ENCODE data around the gene DET1.
"Not testable (repeated sequence)": the region's sequence is repeated elsewhere in the genome, so short reads cannot be mapped to it uniquely, and the experiment has no call there.

DET1 gene

DNA sequence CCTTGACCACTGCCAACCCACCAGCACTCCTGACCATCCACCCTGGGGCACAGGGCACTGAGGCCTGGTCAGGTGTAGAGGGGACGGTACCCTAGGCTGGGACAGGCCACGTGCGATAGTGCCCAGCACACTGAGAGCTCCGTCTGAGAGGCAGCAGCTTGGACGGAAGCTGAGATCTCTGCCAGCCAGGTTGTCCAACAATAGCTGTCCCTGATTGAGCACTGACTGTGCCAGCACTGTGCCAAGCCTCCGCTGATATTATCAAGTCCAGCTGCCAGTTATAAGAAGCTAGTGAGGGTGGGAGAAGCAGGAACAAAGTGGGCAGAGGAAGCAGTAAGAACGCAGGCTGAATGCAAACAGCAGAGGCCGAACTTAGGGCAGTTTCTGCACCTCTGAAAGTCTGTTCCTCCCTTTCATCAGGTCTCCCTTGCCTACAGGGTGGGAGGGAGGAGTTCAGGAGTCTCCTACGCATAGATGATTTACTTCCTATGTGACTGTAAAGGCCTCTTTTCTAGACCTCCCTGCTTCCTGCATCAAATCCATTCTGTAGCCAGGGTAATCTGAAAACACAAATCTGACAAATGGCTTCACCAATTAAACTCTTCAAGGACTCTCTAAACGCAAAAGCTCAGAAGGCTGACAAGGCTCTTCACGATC is 49.2 kb downstream of the DET1 start:
- no peak for DNase-seq (ENCODE audit: low read depth in 2 of 2)

DNA sequence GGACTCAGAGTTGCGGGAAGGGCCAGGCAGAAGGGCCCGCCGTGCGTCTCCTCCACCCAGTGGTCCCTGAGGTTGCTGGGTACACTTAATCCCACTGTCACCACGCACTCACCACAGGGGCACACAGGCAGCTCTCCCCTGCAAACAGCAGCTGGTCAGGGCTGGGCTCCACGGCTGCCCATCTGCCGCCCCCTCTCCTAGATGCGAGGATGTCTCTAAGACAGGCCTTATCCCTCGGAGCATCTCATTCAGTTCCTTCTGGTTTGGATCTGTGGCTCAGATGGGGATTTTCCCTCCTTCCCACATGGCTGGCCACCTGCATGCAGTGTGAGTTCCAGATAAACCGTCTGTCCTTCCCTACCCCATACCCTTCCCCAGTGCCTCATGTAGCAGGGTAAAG is 52.6 kb downstream of the DET1 start:
- DNase-seq (ENCODE audit: low read depth in 2 of 2) = no peak

DNA sequence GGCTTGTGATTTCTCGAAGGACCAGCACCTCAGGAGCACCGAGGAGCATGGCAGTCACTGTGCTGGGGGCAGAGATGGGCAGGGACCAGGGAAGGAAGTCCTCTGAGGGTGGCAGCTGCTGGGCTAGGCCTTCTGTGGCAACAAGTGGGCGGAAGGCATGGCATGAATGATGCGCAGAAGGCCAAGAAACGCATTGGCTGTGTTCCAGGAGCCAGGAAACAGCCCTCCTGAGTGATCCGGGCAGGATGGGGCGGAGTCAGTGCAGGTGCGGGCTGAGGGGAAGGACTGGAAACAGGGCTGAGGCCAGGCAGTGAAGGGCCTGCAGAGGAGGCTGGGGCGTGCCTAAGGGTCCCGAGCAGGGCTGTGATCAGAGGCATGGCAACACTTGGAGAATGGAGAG is 55.3 kb downstream of the DET1 start:
- no peak for DNase-seq (ENCODE audit: low read depth in 2 of 2)

DNA sequence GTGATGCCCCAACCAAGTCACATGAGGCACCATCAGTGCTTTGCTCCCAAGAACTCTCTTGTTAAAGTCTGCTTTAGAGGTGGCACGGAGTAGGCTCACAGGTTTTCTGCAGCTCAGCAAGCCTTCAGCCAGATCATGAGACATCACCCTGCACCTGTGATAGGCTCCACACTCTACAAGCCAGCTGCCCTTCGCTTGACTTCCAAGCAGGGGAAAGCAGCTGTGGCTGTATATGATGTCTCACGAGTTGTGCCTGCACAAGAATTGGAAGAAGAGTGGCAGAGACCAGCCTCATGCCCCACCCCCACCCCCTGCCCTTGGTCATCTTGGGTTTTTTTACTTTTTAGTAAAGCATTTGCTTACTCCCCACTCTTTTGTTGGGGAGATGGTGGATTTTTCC is 56.4 kb downstream of the DET1 start:
- no peak for DNase-seq (ENCODE audit: low read depth in 2 of 2)

DNA sequence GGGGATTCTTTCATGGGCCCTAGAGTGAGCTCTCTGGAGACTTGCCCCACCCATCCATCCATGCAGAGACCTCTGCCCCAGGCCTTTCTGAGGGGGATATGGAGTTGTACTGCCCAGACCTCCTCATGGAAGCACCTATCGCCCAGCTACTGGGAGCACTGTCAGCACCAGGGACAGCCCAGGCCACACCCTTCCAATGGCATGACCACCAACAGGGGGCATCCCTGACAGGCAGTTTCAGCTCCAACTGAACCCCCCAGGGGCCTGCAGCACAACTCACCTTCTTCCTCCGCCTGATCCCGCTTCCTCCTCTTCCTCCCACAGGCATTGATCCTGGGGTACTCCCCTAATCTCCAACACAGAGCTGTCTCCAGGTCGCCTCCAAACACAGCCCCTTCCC is 57.2 kb downstream of the DET1 start:
- no peak for DNase-seq (ENCODE audit: low read depth in 2 of 2)

DNA sequence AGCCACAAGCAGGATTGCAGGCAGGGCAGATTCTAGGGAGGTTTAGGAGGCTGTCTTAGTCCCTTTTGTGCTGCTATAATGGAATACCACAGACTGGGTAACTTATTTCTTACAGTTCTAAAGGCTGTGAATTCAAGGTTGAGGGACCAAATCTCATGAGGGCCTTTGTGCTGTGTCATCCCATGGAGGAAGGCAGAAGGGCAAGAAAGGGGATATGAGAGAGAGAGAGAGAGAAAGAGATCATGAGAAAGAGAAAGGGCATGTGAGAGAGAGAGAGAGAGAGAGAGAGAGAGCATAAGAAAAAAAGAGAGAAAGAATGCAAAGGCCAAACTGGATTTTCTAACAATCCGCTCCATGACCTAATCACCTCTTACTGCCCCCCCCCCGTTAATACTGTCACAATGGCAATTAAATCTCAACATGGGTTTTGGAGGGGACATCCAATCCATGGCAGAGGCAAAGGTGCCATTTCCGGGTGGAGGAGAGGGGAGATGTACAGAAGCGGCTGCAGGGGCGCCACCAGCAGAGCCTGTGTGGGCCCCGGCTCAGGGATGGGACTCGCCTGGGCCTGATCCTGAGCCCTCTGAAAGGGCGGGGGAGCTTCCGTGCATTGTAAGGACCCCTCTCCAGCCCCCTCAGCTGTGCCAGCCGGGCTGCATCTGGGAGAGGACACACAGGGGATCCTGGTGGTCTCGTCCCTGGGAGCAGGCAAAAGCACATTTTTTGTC is 58.5 kb downstream of the DET1 start:
- no peak for DNase-seq (ENCODE audit: low read depth in 2 of 2)

DNA sequence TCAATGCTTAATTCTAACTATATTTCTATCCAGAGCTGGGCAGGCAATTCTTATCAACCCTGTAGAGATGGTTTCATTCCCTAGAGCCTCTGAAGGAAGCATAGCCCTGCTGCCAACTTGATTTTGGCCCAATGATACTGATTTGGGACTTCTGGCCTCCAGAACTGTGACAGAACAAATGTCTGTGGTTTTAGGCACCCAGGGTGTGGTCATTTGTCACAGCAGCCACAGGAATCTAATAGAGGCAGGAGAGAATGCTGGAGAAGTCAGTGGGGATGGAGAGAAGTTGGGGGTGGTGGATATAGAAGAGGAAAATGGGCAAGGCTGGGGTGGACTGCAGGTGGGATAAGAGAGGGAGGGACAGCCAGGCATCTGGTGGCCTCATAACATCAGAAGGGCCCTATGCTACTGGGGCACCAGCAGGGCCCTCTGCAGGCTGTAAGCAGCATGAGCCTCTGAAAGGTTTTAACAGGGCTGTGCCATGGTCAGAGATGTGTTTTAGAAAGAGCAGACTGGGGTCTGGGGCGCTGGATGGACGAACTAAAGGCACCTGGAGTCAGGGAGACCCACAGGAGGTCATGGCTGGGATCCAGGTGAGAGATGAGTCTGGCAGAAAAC is 59.2 kb downstream of the DET1 start:
- DNase-seq (ENCODE audit: low read depth in 2 of 2) = no peak

DNA sequence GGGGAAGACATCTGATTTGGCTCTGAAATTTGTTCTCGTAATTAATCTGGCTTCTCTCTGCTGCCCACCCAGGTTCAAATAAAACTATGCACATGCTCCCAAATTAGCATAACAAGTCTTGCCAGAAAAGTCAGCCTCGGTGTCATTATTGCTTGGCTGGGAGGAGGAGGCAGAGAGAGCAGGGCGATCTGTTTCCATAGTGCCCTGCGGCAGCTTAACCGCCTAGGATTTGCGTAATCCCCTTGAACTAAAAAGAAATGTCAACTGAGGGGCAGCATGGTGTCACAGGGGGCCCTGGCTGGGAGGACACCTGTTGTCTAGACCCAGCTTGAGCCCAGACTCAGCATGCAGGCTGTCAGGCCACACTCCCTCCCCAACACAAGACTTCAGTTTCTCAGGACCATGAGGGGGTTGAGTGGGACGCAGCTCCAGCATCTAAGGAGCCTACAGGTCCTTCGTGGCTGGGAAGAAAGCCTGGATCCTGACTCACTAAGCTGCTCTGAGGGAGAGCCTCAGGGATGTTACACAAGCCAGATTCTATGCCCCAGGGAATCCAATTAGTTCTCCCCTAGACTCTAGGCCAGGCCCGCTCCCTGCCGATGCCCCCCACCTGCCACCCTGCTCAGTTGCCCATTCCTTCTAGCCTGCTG is 61.7 kb downstream of the DET1 start:
- no peak for DNase-seq (ENCODE audit: low read depth in 2 of 2)

DNA sequence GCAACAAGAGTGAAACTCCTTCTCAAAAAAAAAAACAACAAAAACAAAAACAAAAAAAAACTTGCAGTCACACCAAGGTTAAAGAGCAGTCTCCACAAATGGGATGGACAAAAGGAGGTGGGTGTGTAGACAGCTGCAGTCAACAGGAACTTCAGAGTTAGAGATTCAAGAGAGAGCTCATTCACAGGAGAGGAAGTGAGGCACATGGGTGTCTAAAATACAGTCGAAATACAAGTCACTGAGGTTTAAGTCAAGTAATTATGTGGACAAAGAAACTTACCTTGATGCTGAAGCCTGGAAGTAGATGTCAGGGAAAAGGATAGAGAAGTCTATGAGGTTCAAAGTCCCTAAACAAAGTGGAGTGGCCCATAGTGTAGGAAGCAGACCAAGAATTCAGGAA is 64.2 kb downstream of the DET1 start:
- DNase-seq (ENCODE audit: low read depth in 2 of 2) = no peak

DNA sequence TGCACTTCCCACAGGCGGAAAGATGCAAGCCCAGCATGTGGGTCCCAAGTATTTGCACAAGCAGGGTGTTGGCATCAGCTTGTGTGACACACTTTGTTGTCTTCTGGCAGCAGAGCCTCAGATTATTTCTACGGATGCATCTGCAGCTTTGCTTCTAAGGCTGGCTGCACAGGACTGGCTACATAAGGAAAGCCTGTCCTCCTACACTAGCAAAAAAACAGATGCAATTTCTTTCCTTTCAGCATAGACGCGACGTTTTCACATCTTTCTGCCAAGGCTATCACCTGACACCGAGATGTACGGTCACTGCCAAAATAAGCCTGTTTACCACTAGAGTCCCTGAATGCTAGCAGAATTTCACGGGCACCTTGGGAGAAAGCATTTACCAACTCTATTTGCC is 65.5 kb downstream of the DET1 start:
- DNase-seq (ENCODE audit: low read depth in 2 of 2) = no peak

DNA sequence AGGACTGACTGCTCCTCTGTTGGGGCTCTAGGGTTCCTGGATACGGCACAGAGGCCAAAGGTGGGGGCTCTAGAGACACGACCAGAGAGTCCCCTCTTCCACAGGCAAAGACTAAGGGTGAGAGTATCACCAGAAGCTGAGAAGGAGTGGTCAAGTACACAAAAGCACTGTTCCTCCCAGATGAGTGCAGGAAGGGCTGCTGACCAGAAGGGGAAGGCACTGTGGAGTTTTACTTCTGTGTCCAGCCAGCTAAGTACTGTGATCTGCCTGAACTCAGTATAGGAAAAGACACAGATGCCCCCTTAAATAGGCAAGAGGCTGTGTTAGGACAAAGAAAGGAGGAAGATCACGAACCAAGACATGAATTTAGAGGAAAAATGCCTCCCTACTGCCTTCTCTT is 67.3 kb downstream of the DET1 start:
- DNase-seq (ENCODE audit: low read depth in 2 of 2) = no peak

DNA sequence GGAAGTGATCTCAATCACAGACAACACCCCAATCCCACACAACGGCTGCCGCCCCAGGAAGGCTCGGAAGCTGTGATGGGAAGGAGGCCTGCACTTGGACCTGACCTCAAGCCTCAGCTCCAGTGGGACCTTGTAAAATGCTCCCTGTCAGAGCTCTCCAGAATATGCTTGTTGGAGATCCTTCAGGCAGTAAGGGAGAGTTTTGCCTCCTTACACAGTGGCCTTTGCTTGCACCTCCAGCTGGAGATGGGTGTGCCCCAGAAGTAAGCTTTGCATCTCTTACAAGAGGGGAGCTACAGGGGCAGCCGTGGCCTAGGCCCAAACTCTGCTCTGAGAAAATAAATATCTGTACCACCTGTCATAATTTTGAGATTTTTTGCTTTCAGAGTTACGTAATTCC is 68.6 kb downstream of the DET1 start:
- no peak for DNase-seq (ENCODE audit: low read depth in 2 of 2)

DNA sequence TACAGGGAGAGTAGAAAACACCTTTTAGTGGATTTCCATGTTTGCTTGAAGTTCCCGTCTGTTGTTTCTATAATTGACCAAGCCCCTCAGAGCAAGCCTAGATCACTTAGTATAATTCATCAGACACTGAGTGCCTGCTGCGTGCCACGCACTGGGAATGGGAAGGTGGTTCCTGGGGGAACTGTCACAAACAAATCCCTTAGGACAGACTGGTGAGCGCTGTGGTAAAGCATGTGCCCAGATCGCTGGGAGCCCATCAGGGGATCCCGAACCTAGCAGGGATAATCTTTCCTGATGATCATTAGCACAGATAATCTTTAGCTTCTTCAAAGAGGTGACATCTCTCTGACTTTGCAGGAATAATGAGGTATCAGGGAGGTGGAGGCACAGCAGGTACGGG is 69.4 kb downstream of the DET1 start:
- DNase-seq (ENCODE audit: low read depth in 2 of 2) = no peak

DNA sequence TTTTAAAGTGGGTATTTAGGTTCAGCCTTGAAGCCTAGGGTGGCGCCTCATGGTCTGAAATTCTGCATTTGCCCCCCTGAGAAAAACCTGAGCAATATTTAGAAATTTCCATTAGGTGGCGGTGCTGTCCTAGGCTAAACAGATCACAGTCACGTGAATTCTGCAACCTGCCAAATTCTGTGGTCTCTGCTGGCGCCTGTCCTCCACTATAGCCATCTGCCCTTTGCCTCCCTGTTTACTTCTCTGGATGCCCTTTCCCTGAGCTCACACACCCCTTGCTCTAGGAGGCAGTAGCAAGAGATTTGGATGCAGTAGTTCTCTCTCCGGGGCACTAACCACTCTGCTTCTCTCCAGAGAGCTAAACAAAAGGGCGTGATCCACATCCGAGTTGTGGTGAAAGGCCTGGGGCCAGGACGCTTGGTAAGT is 69.8 kb downstream of the DET1 start:
- DNase-seq (ENCODE audit: low read depth in 2 of 2) = no peak

DNA sequence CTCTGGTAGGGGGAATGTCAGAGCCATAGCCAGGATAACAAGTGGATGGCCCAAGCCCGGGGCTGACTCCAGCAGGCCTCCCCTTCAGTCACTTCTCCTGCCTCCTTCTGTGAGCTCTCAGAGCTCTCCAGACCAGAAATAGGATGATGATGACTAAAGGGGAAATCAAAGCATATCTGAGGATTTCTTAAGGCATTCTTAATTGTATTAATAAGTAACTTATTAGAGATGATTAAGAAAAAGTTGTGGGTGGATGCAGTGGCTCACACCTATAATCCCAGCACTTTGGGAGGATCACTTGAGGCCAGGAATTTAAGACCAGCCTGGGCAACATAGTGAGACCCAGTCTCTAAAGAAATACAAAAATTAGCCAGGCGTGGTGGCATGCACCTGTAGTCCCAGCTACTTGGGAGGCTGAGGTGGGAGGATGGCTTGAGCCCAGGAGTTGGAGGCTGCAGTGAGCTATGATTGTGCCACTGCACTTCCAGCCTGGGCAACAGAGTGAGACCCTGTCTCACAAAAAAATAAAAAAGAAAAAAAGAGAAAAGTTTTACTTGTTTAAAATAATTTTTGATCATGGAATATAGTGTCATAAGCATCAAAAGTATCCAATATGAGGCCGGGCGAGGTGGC is 72.7 kb downstream of the DET1 start:
- not testable (repeated sequence) for DNase-seq (ENCODE audit: low read depth in 2 of 2)

DNA sequence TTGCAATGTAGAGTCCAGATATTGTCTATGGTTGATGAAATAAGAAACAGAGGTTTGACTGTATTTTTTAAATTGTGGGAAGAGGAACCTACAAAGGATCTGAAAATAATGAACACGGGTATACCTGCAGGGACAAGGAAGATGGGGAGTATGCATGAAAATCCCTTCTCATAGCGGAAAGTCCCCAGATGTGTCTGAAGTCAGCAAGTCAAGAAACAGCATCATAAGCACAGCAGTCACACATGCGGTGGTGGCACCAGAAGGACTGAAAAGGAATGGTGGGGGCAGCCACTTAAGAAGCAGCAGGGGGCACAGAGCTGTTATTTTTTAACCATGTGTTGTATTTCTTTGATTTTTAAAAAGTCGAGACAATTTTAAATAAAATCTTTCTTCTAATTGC is 74.3 kb downstream of the DET1 start:
- no peak for DNase-seq (ENCODE audit: low read depth in 2 of 2)

DNA sequence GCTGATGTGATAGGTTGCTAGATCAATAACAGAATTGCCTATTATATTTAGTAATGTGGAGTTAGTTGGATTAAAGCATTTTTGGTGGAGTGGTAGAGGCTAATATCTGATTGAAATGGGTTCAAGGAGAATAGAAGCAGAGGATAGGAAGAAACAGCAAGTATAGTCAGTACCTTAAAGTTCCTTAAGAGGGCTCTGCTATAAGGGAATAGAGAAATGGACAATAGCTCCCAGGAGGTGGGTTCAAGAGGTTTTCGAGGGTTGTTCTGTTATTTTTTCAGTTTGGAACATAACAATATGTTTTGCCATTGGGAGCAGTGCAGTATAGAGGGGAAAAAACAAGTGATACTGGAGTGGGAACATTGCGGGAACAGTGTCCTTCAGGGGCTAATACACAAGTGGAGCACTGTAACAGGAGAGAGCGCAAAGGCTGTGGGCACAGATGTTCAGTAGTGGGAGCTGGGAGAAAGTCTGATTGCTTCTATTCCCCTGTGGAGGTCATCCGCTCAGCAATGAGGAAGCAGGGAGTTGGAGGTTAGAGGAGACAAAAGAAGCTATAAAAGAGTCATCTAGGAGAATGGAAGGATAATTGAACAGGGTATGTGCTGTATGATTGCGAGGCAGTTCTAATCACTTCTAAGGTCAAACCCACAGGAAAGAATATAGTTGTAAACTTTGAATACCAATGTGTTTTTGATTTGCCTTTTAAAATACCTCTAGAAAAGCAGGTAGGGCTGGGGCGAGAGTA is 75.7 kb downstream of the DET1 start:
- no peak for DNase-seq (ENCODE audit: low read depth in 2 of 2)

DNA sequence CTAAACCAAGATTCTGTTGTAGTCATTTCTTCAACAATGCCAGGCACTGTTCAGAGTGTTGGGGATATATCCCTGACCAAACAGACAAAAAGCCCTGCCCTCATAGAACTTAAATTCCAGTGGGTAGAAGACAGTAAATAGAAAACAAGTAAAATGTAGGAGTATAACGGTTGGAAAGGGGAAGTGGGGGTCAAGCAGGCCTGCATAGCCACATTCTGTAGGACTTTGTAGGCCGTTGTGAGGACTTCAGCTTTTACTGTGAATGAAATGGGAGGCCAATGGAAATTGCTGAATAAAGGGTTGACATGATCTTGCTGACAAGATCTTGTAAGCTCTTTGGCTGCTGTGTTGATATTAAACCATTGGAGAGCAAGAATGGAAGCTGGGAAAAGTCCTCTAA is 77.2 kb downstream of the DET1 start:
- no peak for DNase-seq (ENCODE audit: low read depth in 2 of 2)

DNA sequence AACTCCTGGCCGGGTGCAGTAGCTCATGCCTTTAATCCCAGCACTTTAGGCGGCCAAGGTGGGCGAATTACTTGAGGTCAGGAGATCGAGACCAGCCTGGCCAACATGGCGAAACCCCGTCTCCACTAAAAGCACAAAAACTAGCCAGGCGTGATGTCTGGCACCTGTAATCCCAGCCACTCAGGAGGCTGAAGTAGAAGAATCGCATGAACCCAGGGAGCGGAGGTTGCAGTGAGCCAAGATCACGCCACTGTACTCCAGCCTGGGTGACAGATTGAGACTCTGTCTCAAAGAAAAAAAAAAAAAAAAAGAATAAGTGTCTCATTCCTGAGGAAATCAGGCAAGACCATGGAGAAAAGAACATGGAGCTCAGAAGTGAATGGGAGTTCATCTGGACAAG is 77.8 kb downstream of the DET1 start:
- not testable (repeated sequence) for DNase-seq (ENCODE audit: low read depth in 2 of 2)

DNA sequence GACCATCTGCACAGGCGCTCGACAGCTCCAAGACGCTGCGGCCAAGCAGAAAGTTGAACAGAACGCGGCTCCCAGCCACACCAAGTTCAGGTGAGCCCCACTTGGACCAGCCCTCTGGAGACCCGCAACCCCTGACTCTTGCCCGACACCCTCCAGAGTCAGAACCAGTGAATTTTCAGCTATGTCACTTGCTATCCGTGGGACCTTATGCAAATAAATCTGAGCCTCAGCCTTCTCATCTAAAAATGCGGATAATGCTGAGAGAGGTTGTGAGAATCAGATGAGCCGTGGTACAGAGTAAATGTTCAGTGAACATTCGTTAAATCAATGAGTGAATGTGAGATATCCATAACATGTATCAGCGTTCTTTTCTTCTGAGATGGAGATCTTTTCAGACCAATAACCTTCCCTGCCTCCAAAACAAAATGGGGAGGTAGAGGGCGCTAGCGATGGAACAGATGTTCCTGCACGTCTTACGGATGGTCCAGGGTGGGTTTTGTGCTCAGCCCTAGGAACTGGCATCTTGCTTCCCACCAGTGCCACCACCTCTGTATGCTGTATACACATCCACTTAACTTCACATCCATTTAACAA is 78.4 kb downstream of the DET1 start:
- DNase-seq (ENCODE audit: low read depth in 2 of 2) = no peak

Measured in stimulated activated CD4-positive, alpha-beta T cell treated with anti-CD3 and anti-CD28 coated beads, Interleukin-12 subunit alpha, Interleukin-12 subunit beta, amount 100 ng/mL, for 24 hours (primary cell).